ENCODE measurements around the gene TREML4. TPM values are rescaled to one million over a fixed set of nuclear protein-coding genes. Genes with fewer than 3 reads are reported as not detected.

TREML4 gene
- polyA plus RNA-seq, 1 donor from 2014 or later: not detected

DNA sequence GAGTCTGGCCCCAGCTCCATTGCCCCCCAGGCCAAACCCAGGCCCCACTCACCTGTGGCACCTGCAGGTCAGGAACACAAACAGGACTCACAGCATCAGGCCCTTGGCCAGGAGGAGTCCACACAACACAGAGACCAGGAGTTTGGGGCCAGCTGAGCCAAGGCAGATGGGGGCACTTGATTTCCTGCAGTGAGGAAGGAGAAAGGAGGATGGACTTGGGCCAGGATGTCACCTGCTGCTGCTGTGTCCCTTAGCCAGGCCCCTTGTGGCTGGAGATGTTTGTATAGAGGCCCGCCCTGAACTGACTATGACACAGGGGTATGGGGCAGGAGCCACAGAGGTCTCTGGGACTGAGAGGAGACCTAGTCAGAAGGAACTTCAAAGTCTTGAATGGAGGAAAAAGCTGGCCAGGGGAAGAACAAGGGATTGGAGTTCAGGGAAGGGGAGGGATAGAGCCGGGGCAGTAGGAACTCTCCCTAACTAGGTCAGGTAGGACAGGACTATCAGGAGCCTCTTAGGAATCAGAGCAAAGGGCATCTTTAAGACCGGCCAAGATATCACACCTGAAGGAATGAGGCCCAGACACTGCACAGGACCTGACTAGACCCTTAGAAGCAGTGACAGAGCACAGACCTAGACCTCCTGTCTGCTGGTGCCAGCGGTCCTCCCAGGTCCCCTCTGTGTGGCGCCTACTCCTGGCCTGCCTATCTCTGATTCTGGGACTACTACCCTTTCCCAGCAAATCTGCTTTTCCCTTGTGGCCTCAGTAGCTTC lies 18.4 kb upstream of the TREML4 start:
- H3K9me3 ChIP-seq (ENCODE audit: low read length): no peaks in the 10 kb centered on the region
- H3F3A ChIP-seq (ENCODE audit: insufficient read depth, low read length, poor library complexity, severe bottlenecking): no peaks in the 10 kb centered on the region
- H3K36me3 ChIP-seq (ENCODE audit: insufficient read depth, low read length): no peaks in the 10 kb centered on the region
- H3K79me2 ChIP-seq (replicated peaks; ENCODE audit: insufficient read depth, low read length): no peaks in the 10 kb centered on the region
- H3K4me3 ChIP-seq (ENCODE audit: low read length): no peak overlapping the region
- TF ChIP-seq, protein P1, sequence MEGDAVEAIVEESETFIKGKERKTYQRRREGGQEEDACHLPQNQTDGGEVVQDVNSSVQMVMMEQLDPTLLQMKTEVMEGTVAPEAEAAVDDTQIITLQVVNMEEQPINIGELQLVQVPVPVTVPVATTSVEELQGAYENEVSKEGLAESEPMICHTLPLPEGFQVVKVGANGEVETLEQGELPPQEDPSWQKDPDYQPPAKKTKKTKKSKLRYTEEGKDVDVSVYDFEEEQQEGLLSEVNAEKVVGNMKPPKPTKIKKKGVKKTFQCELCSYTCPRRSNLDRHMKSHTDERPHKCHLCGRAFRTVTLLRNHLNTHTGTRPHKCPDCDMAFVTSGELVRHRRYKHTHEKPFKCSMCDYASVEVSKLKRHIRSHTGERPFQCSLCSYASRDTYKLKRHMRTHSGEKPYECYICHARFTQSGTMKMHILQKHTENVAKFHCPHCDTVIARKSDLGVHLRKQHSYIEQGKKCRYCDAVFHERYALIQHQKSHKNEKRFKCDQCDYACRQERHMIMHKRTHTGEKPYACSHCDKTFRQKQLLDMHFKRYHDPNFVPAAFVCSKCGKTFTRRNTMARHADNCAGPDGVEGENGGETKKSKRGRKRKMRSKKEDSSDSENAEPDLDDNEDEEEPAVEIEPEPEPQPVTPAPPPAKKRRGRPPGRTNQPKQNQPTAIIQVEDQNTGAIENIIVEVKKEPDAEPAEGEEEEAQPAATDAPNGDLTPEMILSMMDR (IDR thresholded peaks at IDR 0.05; ENCODE audit: poor library complexity, severe bottlenecking): no peak
- TF ChIP-seq EP300 (conservative IDR thresholded peaks at IDR 0.05; ENCODE audit: poor library complexity, severe bottlenecking) (no peak), RAD21 (conservative IDR thresholded peaks at IDR 0.05) (no peak), POLR2AphosphoS5 (IDR thresholded peaks at IDR 0.05) (no peak), EZH2 (IDR thresholded peaks at IDR 0.05; ENCODE audit: borderline replicate concordance, insufficient read depth, low read length, poor library complexity, severe bottlenecking) (no peak), SMC3 (conservative IDR thresholded peaks at IDR 0.05; ENCODE audit: poor library complexity) (no peak), MXI1 (conservative IDR thresholded peaks at IDR 0.05; ENCODE audit: poor library complexity, severe bottlenecking) (no peak), TAF1 (IDR thresholded peaks at IDR 0.05; ENCODE audit: low read depth) (no peak)
- TF ChIP-seq, protein P2, sequence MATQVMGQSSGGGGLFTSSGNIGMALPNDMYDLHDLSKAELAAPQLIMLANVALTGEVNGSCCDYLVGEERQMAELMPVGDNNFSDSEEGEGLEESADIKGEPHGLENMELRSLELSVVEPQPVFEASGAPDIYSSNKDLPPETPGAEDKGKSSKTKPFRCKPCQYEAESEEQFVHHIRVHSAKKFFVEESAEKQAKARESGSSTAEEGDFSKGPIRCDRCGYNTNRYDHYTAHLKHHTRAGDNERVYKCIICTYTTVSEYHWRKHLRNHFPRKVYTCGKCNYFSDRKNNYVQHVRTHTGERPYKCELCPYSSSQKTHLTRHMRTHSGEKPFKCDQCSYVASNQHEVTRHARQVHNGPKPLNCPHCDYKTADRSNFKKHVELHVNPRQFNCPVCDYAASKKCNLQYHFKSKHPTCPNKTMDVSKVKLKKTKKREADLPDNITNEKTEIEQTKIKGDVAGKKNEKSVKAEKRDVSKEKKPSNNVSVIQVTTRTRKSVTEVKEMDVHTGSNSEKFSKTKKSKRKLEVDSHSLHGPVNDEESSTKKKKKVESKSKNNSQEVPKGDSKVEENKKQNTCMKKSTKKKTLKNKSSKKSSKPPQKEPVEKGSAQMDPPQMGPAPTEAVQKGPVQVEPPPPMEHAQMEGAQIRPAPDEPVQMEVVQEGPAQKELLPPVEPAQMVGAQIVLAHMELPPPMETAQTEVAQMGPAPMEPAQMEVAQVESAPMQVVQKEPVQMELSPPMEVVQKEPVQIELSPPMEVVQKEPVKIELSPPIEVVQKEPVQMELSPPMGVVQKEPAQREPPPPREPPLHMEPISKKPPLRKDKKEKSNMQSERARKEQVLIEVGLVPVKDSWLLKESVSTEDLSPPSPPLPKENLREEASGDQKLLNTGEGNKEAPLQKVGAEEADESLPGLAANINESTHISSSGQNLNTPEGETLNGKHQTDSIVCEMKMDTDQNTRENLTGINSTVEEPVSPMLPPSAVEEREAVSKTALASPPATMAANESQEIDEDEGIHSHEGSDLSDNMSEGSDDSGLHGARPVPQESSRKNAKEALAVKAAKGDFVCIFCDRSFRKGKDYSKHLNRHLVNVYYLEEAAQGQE (IDR thresholded peaks at IDR 0.05; ENCODE audit: borderline replicate concordance): no peak
- no peak overlapping the region for H2AFZ ChIP-seq (ENCODE audit: low read depth, low read length)
- no peaks in the 10 kb centered on the region for H4K20me1 ChIP-seq (ENCODE audit: insufficient read depth)
- H3K4me2 ChIP-seq (ENCODE audit: low read length): no peak overlapping the region
- H3K27me3 ChIP-seq (ENCODE audit: insufficient read depth, low read depth, low read length): no peaks in the 10 kb centered on the region
- H3K9me2 ChIP-seq (ENCODE audit: insufficient read depth, low read length): no peaks in the 10 kb centered on the region
- no peak overlapping the region for H3K27ac ChIP-seq (ENCODE audit: low read length)
- H3K9ac ChIP-seq (ENCODE audit: low read length): no peak overlapping the region

DNA sequence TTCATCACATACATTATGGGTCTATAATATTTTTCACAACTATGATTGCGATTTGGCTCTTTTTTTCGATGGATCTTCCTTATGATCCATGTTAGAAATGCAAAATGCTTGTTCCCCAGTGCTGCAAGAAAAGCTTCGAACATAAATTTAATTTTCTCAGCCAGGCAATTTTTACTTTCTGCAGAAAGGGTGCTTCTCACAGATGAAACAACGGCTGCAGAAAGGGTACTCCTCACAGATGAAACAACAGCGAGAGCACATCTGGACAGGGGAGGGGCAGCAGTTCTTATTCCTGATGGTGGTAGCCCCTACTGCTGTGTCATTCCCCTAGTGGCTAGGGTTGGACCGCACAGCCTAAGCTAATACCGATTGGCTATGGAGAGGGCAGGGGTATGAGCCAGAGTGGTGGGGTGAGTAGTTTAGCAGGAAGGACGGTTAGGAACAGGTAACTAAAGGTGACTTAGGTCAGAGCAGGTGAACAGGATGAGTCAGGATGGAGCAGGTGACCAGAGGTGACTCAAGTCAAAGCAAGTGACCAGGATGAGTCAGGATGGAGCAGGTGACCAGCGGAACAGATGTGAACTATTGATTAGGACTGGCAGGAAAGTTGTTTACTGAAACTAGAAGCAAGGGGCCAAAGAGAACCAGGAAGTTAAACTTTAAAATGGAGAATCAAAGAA lies 13.4 kb upstream of the TREML4 start:
- H3K9me3 ChIP-seq (ENCODE audit: low read length): peaks cover 1% of the 10 kb centered on the region
- H3K4me2 ChIP-seq (ENCODE audit: low read length): no peak overlapping the region
- no peaks in the 10 kb centered on the region for H3K27me3 ChIP-seq (ENCODE audit: insufficient read depth, low read depth, low read length)
- no peaks in the 10 kb centered on the region for H3F3A ChIP-seq (ENCODE audit: insufficient read depth, low read length, poor library complexity, severe bottlenecking)
- no peaks in the 10 kb centered on the region for H4K20me1 ChIP-seq (ENCODE audit: insufficient read depth)
- no peak overlapping the region for H3K9ac ChIP-seq (ENCODE audit: low read length)
- no peaks in the 10 kb centered on the region for H3K79me2 ChIP-seq (replicated peaks; ENCODE audit: insufficient read depth, low read length)
- H3K4me3 ChIP-seq (ENCODE audit: low read length): no peak overlapping the region
- H2AFZ ChIP-seq (ENCODE audit: low read depth, low read length): no peak overlapping the region
- no peak for TF ChIP-seq EZH2 (IDR thresholded peaks at IDR 0.05; ENCODE audit: borderline replicate concordance, insufficient read depth, low read length, poor library complexity, severe bottlenecking)
- no peak for TF ChIP-seq RAD21 (conservative IDR thresholded peaks at IDR 0.05)
- no peak for TF ChIP-seq SMC3 (conservative IDR thresholded peaks at IDR 0.05; ENCODE audit: poor library complexity)
- TF ChIP-seq, protein P1 (IDR thresholded peaks at IDR 0.05; ENCODE audit: poor library complexity, severe bottlenecking): no peak
- no peak for TF ChIP-seq MXI1 (conservative IDR thresholded peaks at IDR 0.05; ENCODE audit: poor library complexity, severe bottlenecking)
- TF ChIP-seq EP300 (conservative IDR thresholded peaks at IDR 0.05; ENCODE audit: poor library complexity, severe bottlenecking): no peak
- TF ChIP-seq TAF1 (IDR thresholded peaks at IDR 0.05; ENCODE audit: low read depth): no peak
- no peak for TF ChIP-seq POLR2AphosphoS5 (IDR thresholded peaks at IDR 0.05)
- TF ChIP-seq, protein P2 (IDR thresholded peaks at IDR 0.05; ENCODE audit: borderline replicate concordance): no peak
- H3K36me3 ChIP-seq (ENCODE audit: insufficient read depth, low read length): no peaks in the 10 kb centered on the region
- no peaks in the 10 kb centered on the region for H3K9me2 ChIP-seq (ENCODE audit: insufficient read depth, low read length)
- H3K27ac ChIP-seq (ENCODE audit: low read length): no peak overlapping the region
